Effector memory CD4-positive, alpha-beta T cell (primary cell): ENCODE results near the gene SYS1.

Experiments used
- DNase-seq, 3 donors: peaks; one replicate each; pipeline ENCODE4 v3.0.0-alpha.2; 2020
- H3K27ac ChIP-seq: 2 replicates; pipeline ENCODE4 v1.7.0; 2013; ENCODE audit warnings: mild to moderate bottlenecking, low read length, moderate library complexity; ENCODE audit not compliant: insufficient read depth, poor library complexity, severe bottlenecking
- H3K27me3 ChIP-seq: replicated peaks from 2 replicates; pipeline ENCODE4 v1.7.0; 2013; ENCODE audit warnings: mild to moderate bottlenecking, low read length; ENCODE audit not compliant: insufficient read depth, control insufficient read depth, poor library complexity, severe bottlenecking
- H3K36me3 ChIP-seq: 2 replicates; pipeline ENCODE4 v1.7.0; 2013; ENCODE audit warnings: mild to moderate bottlenecking, low read length, moderate library complexity; ENCODE audit not compliant: control insufficient read depth, insufficient read depth
- H3K4me1 ChIP-seq: 2 replicates; pipeline ENCODE4 v1.7.0; 2013; ENCODE audit warnings: low read length, mild to moderate bottlenecking; ENCODE audit not compliant: control insufficient read depth, insufficient read depth, poor library complexity, severe bottlenecking
- H3K4me3 ChIP-seq: 2 replicates; pipeline ENCODE4 v1.7.0; 2013; ENCODE audit warnings: low read length, low read depth, mild to moderate bottlenecking; ENCODE audit not compliant: insufficient read depth, poor library complexity, severe bottlenecking
- H3K9me3 ChIP-seq: 2 replicates; pipeline ENCODE4 v1.7.0; 2013; ENCODE audit warnings: mild to moderate bottlenecking, low read length, moderate library complexity; ENCODE audit not compliant: control insufficient read depth

Gene SYS1

GRCh38 chr20:45339799-45340198 is 23.2 kb upstream of the SYS1 start:
- no peak overlapping the region for H3K27ac ChIP-seq
- H3K36me3 ChIP-seq: no peaks in the 10 kb centered on the region
- H3K9me3 ChIP-seq: no peaks in the 10 kb centered on the region
- no peak overlapping the region for H3K4me3 ChIP-seq
- no peaks in the 10 kb centered on the region for H3K27me3 ChIP-seq
- no peak for DNase-seq
- H3K4me1 ChIP-seq: peaks cover 3% of the 10 kb centered on the region

- Histone ChIP-seq H3K4me1 (peaks cover 3% of the 10 kb centered on the region), H3K27me3 (no peaks in the 10 kb centered on the region), H3K27ac (no peak overlapping the region), H3K36me3 (no peaks in the 10 kb centered on the region), H3K9me3 (no peaks in the 10 kb centered on the region), H3K4me3 (no peak overlapping the region)
- DNase-seq: no peak
Measured at GRCh38 chr20:45340236-45340847, 22.6 kb upstream of the SYS1 start.

- no peaks in the 10 kb centered on the region for H3K9me3 ChIP-seq
- H3K4me3 ChIP-seq: no peak overlapping the region
- H3K36me3 ChIP-seq: no peaks in the 10 kb centered on the region
- peaks cover 3% of the 10 kb centered on the region for H3K4me1 ChIP-seq
- H3K27me3 ChIP-seq: no peaks in the 10 kb centered on the region
- no peak overlapping the region for H3K27ac ChIP-seq
- DNase-seq: no peak
Measured at GRCh38 chr20:45340951-45341350, 22.0 kb upstream of the SYS1 start.

- Histone ChIP-seq H3K36me3 (no peaks in the 10 kb centered on the region), H3K4me1 (peaks cover 6% of the 10 kb centered on the region), H3K9me3 (no peaks in the 10 kb centered on the region), H3K4me3 (no peak overlapping the region), H3K27ac (no peak overlapping the region), H3K27me3 (no peaks in the 10 kb centered on the region)
- no peak for DNase-seq
Measured at GRCh38 chr20:45341579-45341938, 21.4 kb upstream of the SYS1 start.

- no peak for DNase-seq
- Histone ChIP-seq H3K4me1 (peaks cover 7% of the 10 kb centered on the region), H3K4me3 (no peak overlapping the region), H3K27ac (no peak overlapping the region), H3K36me3 (no peaks in the 10 kb centered on the region), H3K27me3 (no peaks in the 10 kb centered on the region), H3K9me3 (no peaks in the 10 kb centered on the region)
Measured at GRCh38 chr20:45341939-45342854, 20.8 kb upstream of the SYS1 start.

GRCh38 chr20:45342855-45343531 is 20.0 kb upstream of the SYS1 start:
- H3K36me3 ChIP-seq: no peaks in the 10 kb centered on the region
- H3K27me3 ChIP-seq: no peaks in the 10 kb centered on the region
- H3K27ac ChIP-seq: no peak overlapping the region
- no peaks in the 10 kb centered on the region for H3K9me3 ChIP-seq
- no peak overlapping the region for H3K4me3 ChIP-seq
- no peak for DNase-seq
- H3K4me1 ChIP-seq: peaks cover 14% of the 10 kb centered on the region

GRCh38 chr20:45343532-45344167 is 19.3 kb upstream of the SYS1 start:
- Histone ChIP-seq H3K4me1 (peaks cover 14% of the 10 kb centered on the region), H3K27me3 (no peaks in the 10 kb centered on the region), H3K9me3 (no peaks in the 10 kb centered on the region), H3K4me3 (no peak overlapping the region), H3K36me3 (no peaks in the 10 kb centered on the region), H3K27ac (no peak overlapping the region)
- no peak for DNase-seq

GRCh38 chr20:45344168-45344860 is 18.6 kb upstream of the SYS1 start:
- Histone ChIP-seq H3K36me3 (no peaks in the 10 kb centered on the region), H3K9me3 (no peaks in the 10 kb centered on the region), H3K27me3 (no peaks in the 10 kb centered on the region), H3K27ac (no peak overlapping the region), H3K4me1 (peaks cover 14% of the 10 kb centered on the region), H3K4me3 (no peak overlapping the region)
- no peak for DNase-seq

GRCh38 chr20:45345104-45345936 is 17.6 kb upstream of the SYS1 start:
- no peaks in the 10 kb centered on the region for H3K27me3 ChIP-seq
- no peaks in the 10 kb centered on the region for H3K9me3 ChIP-seq
- no peaks in the 10 kb centered on the region for H3K36me3 ChIP-seq
- peaks cover 14% of the 10 kb centered on the region for H3K4me1 ChIP-seq
- H3K4me3 ChIP-seq: no peak overlapping the region
- DNase-seq: no peak
- H3K27ac ChIP-seq: no peak overlapping the region
